ENCODE results near the gene CHD6. TPM values are rescaled to one million over a fixed set of nuclear protein-coding genes. Genes with fewer than 3 reads are reported as not detected.

Gene CHD6
- total and polyA plus RNA-seq, 3 donors from 2014 or later: 21.3 to 73.9 (median 71.5) TPM

DNA sequence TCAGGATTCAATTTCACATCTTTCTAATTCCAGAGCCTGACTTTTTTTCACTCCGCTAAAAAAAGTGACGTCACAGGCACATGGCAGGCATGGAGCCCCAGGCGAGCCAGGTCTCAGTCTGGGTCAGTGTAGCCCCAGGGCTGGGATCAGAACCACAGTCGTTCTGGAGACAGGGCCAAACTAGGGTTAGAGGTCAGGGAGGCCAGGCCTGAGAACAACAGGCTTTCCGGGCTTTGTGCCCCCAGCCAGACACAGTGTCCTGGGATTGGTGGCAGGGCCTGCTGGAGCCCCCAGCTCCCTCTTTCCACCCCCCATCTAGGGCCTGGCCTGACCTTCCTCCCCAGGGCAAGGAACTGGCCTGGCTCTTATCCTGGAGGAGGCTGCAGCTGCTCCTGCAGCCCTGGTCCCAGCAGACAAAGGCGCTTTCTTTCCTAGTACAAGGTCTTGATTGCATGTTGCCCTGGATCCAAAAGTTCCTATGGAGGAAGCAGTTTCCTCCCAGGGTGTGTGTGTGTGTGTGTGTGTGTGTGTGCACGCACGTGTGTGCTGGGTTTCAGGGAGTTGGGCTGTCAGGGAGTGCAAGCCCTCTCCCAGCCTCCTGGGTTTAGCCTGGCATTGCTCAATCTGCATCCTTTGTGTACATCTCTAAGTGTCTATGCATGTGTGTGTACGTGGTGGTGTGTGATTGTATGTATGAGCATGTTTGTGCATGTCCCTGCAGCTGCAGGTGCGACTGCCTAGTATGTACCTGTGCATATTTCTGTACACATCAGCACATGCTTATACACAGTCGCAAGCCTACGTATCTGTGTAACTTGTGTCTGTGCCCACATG is 225.1 kb downstream of the CHD6 start:
- Histone ChIP-seq H3K9me3 (no peaks in the 10 kb centered on the region), H3K36me3 (ENCODE audit: low read depth, missing control alignments) (no peaks in the 10 kb centered on the region), H3K4me3 (no peak overlapping the region), H3K4me1 (peaks cover 48% of the 10 kb centered on the region), H3K27ac (peak overlapping the region in 1 of 2 donors; percentile 77), H3K27me3 (no peaks in the 10 kb centered on the region)
- TF ChIP-seq, protein P1, sequence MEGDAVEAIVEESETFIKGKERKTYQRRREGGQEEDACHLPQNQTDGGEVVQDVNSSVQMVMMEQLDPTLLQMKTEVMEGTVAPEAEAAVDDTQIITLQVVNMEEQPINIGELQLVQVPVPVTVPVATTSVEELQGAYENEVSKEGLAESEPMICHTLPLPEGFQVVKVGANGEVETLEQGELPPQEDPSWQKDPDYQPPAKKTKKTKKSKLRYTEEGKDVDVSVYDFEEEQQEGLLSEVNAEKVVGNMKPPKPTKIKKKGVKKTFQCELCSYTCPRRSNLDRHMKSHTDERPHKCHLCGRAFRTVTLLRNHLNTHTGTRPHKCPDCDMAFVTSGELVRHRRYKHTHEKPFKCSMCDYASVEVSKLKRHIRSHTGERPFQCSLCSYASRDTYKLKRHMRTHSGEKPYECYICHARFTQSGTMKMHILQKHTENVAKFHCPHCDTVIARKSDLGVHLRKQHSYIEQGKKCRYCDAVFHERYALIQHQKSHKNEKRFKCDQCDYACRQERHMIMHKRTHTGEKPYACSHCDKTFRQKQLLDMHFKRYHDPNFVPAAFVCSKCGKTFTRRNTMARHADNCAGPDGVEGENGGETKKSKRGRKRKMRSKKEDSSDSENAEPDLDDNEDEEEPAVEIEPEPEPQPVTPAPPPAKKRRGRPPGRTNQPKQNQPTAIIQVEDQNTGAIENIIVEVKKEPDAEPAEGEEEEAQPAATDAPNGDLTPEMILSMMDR (IDR thresholded peaks at IDR 0.05): no peak
- no peak for TF ChIP-seq POLR2A (IDR thresholded peaks at IDR 0.05)
- peak; percentile 95 for DNase-seq
- 35 to 41% methylated on average over 9 to 12 of the region's 12 CpGs for WGBS, 2 donors
- intact Hi-C loops (cut with DNase I; ENCODE audit: low total_unique reads): no loop called here

DNA sequence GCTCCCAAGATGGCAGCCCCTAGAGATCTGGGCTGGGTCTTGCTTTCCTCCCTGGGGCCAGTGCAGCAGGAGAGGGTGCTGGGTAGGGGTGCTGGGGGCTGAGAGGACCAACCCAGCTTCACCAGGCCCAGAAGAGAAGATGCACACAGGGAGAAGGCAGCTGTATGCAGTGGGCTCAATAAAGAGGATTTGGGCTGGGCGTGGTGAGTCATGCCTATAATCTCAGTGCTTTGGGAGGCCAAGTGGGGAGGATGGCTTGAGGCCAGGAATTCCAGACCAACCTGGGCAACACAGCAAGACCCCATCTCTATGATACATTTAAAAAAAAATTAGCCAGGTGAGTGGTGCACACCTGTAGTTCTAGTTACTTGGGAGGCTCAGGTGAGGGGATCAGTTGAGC is 225.9 kb downstream of the CHD6 start:
- H3K9me3 ChIP-seq: no peaks in the 10 kb centered on the region
- TF ChIP-seq, protein P1 (IDR thresholded peaks at IDR 0.05): no peak
- no peak for TF ChIP-seq POLR2A (IDR thresholded peaks at IDR 0.05)
- no peaks in the 10 kb centered on the region for H3K27me3 ChIP-seq
- peak overlapping the region; percentile 55 to 77 for H3K27ac ChIP-seq
- H3K36me3 ChIP-seq (ENCODE audit: low read depth, missing control alignments): no peaks in the 10 kb centered on the region
- DNase-seq: no peak
- 84 to 93% methylated on average over 1 of the region's 1 CpG for WGBS, 2 donors
- intact Hi-C loops (cut with DNase I; ENCODE audit: low total_unique reads): no loop called here
- no peak overlapping the region for H3K4me3 ChIP-seq
- peaks cover 50% of the 10 kb centered on the region for H3K4me1 ChIP-seq

DNA sequence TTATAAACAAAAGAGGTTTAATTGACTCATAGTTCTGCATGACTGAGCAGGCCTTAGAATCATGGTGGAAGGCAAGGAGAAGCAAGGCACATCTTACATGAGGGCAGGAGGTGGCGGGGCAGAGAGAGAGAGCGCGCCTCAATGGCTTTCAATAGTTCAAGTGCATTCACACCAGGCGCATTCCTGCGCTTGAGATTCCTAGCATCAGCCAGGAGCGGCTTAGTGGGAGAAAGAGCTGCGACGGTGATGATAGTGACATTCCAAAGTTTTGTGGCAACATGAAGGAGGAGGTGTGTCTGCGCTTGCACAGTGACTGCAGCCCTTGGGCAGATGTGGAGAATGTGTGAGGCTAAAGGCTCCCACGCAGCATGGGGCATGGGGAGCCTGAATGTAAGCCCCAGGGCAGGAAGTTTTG is 226.6 kb downstream of the CHD6 start:
- H3K9me3 ChIP-seq: no peaks in the 10 kb centered on the region
- no peaks in the 10 kb centered on the region for H3K36me3 ChIP-seq (ENCODE audit: low read depth, missing control alignments)
- TF ChIP-seq, protein P1 (IDR thresholded peaks at IDR 0.05): no peak
- no peak for TF ChIP-seq POLR2A (IDR thresholded peaks at IDR 0.05)
- no peak for DNase-seq
- 51% methylated on average over 10 of the region's 10 CpGs for WGBS, 2 donors
- no peaks in the 10 kb centered on the region for H3K27me3 ChIP-seq
- H3K4me3 ChIP-seq: no peak overlapping the region
- peaks cover 57% of the 10 kb centered on the region for H3K4me1 ChIP-seq
- intact Hi-C loops (cut with DNase I; ENCODE audit: low total_unique reads): no loop called here
- H3K27ac ChIP-seq: peak overlapping the region in 1 of 2 donors; percentile 77

DNA sequence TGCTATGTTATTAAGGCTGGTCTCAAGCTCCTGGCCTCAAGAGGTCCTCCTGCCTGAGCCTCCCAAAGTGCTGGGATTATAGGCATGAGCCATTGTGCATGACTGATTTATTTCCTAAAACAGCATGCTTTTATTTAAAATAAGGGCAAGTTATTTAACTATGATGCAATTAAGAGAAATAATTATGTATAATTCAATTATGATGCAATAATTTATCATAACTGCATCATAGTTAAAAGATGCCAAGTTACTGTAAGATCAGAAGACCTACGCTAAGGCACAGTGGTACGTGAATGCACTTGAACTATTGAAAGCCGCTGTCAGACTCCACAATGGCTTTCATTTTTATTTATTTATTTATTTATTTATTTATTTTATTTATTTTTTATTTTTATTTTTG is 227.3 kb downstream of the CHD6 start:
- WGBS, 2 donors: 67 to 83% methylated on average over 3 of the region's 3 CpGs

More for the DNA sequence above, 227.3 kb downstream of the CHD6 start:
- Histone ChIP-seq H3K36me3 (ENCODE audit: low read depth, missing control alignments) (no peaks in the 10 kb centered on the region), H3K4me1 (peaks cover 51% of the 10 kb centered on the region), H3K27ac (no peak overlapping the region), H3K4me3 (no peak overlapping the region), H3K27me3 (no peaks in the 10 kb centered on the region), H3K9me3 (no peaks in the 10 kb centered on the region)
- DNase-seq: no peak
- intact Hi-C loops (cut with DNase I; ENCODE audit: low total_unique reads): no loop called here
- TF ChIP-seq POLR2A (IDR thresholded peaks at IDR 0.05): no peak
- TF ChIP-seq, protein P1 (IDR thresholded peaks at IDR 0.05): no peak

Measured in testis (tissue), 3 donors.